ENCODE results near the gene NUDCD3.

DNA sequence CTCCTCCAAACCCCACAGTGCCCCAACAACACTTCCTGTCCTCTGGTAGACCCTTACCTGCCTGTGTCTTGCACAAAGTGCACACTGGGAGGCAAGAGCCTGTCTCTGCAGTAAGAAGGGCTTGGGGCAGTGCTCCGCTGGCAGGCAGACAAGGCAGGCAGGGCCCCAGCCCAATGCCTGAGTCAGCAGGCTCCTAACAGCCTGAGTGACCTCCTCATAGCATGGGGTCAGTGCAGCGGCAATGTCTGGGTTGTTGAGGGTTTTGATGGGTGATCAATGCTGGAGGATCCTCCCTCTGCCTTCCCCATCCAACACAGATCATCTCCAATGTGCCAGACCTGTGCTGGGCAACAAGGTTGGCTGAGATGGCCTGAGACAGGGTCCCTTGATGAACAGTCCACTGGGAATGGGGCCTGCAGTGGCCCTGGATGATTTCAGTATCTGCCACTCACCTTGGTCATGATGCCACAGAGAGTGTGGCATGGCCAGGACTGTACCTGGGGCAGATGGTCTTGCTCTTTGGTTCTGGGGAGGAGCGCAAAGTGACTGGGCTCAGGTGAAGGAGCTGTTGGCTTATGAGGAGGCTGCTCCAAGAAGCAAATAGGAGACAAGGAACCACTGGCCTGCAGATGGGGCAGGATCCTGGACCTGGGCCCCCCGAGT lies 109.5 kb downstream of the NUDCD3 start:
- TF ChIP-seq, protein P1, sequence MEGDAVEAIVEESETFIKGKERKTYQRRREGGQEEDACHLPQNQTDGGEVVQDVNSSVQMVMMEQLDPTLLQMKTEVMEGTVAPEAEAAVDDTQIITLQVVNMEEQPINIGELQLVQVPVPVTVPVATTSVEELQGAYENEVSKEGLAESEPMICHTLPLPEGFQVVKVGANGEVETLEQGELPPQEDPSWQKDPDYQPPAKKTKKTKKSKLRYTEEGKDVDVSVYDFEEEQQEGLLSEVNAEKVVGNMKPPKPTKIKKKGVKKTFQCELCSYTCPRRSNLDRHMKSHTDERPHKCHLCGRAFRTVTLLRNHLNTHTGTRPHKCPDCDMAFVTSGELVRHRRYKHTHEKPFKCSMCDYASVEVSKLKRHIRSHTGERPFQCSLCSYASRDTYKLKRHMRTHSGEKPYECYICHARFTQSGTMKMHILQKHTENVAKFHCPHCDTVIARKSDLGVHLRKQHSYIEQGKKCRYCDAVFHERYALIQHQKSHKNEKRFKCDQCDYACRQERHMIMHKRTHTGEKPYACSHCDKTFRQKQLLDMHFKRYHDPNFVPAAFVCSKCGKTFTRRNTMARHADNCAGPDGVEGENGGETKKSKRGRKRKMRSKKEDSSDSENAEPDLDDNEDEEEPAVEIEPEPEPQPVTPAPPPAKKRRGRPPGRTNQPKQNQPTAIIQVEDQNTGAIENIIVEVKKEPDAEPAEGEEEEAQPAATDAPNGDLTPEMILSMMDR (IDR thresholded peaks at IDR 0.05; ENCODE audit: control extremely low read depth in 1 of 3, insufficient read depth in 1 of 3, low read depth in 1 of 3, low read length in 3 of 3): no peak
- TF ChIP-seq EGR1 (IDR thresholded peaks at IDR 0.05; ENCODE audit: borderline replicate concordance, low read depth, low read length) (no peak), RAD21 (IDR thresholded peaks at IDR 0.05 in 1 of 2, conservative IDR thresholded peaks at IDR 0.05 in 1 of 2; ENCODE audit: low read depth in 2 of 2, low read length in 2 of 2) (no peak)

Data from H1 (cell line).